ENCODE results near the gene MAPK10.

DNA sequence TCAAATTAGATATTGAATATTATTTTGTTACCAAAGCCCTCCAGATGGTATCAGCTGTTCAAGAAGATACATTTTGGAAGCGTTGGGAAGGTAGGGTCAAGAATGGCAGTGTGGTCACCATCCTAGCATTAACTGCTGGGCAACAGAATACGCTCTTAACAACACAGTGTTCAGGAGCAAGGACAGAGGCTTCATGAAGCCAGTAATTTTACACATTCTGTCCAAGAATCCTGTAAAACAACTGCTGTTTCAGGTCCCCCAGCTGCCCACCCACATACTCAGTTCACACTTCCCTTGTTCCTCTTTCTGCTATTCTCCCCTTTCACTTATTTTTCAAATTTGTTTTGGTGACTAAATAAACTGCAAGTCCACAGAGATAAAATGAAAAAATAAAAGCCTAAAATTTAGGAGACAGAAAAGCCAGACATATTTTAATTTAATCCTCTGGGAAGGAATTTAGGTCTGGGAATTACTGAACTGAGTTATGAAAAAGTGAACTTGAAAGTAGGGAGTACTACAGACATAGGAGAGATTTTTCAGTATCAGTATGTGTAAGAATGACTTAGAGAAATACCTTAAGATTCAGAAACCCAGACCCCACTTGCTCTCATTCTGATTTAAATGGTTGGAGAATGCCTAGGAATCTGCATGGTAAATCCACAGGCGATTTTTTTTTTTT, 406.7 kb downstream of the MAPK10 start:
- no peak for TF ChIP-seq POLR2A (IDR thresholded peaks at IDR 0.05)
- TF ChIP-seq, protein P1, sequence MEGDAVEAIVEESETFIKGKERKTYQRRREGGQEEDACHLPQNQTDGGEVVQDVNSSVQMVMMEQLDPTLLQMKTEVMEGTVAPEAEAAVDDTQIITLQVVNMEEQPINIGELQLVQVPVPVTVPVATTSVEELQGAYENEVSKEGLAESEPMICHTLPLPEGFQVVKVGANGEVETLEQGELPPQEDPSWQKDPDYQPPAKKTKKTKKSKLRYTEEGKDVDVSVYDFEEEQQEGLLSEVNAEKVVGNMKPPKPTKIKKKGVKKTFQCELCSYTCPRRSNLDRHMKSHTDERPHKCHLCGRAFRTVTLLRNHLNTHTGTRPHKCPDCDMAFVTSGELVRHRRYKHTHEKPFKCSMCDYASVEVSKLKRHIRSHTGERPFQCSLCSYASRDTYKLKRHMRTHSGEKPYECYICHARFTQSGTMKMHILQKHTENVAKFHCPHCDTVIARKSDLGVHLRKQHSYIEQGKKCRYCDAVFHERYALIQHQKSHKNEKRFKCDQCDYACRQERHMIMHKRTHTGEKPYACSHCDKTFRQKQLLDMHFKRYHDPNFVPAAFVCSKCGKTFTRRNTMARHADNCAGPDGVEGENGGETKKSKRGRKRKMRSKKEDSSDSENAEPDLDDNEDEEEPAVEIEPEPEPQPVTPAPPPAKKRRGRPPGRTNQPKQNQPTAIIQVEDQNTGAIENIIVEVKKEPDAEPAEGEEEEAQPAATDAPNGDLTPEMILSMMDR (IDR thresholded peaks at IDR 0.05): no peak
- no peak for TF ChIP-seq EP300 (IDR thresholded peaks at IDR 0.05; ENCODE audit: low read depth)
- TF ChIP-seq POLR2AphosphoS5 (IDR thresholded peaks at IDR 0.05): no peak
